Keratinocyte (primary cell): ENCODE measurements around the gene DONSON.

Experiments used
- CTCF ChIP-seq, 3 experiments: IDR thresholded peaks in 1 of 3; conservative IDR thresholded peaks in 1 of 3; optimal IDR thresholded peaks in 1 of 3; 2 replicates in 2 of 3; 3 replicates in 1 of 3; pipeline versions ENCODE3 to v1.5.1; 2011; ENCODE audit warnings: low read length in 3 of 3, mild to moderate bottlenecking in 3 of 3, moderate library complexity in 2 of 3, control low read depth in 1 of 3, inconsistent platforms in 1 of 3; ENCODE audit not compliant: insufficient read depth in 2 of 3; ENCODE audit errors: extremely low read depth in 1 of 3
- EZH2 ChIP-seq: IDR thresholded peaks from one replicate; pipeline ENCODE4 v1.6.1; 2012; ENCODE audit warnings: inconsistent platforms, mild to moderate bottlenecking, low read length, moderate library complexity

- TF ChIP-seq EZH2 (no peak), CTCF (optimal IDR thresholded peaks at IDR 0.05 in 1 of 3, IDR thresholded peaks at IDR 0.05 in 1 of 3, conservative IDR thresholded peaks at IDR 0.05 in 1 of 3; ENCODE audit: extremely low read depth in 1 of 3, insufficient read depth in 2 of 3, low read length in 3 of 3) (no peak)
Observed at GRCh38 chr21:33598051-33598450, 9.6 kb upstream of the DONSON start.
